GM12878 (cell line): ENCODE data around the gene MRPL39. TPM values are rescaled to one million over a fixed set of nuclear protein-coding genes. Genes with fewer than 3 reads are reported as not detected.

ENCODE experiments used
- BCL11A ChIP-seq: IDR thresholded peaks from 2 replicates; pipeline ENCODE4 v1.6.1; 2011; ENCODE audit warnings: low read depth, low read length
- GABPA ChIP-seq: IDR thresholded peaks from 2 replicates; pipeline ENCODE4 v1.6.1; 2014; ENCODE audit warnings: antibody characterized with exemption, low read depth, mild to moderate bottlenecking, inconsistent platforms
- IRF4 ChIP-seq: IDR thresholded peaks from 2 replicates; pipeline ENCODE4 v1.6.1; 2011; ENCODE audit warnings: low read depth, low read length
- SIN3A ChIP-seq: IDR thresholded peaks from 2 replicates; pipeline ENCODE4 v1.6.1; 2012; ENCODE audit warnings: low read depth, low read length, improper control_type of control experiment
- STAT3 ChIP-seq: IDR thresholded peaks from 2 replicates; pipeline ENCODE4 v1.6.1; 2011; ENCODE audit warnings: low read depth, low read length, improper control_type of control experiment
- polyA plus RNA-seq, 11 experiments: library from polyadenylated mRNA; depleted of rRNA in 4 of 11; unstranded in 6 of 11; stranded (reverse) in 5 of 11; fragments of >200 nt; fragmentation: Nextera tagmentation in 4 of 11; fragmentation: Illumina TruSeq in 1 of 11; extraction: Ambion mirVana in 4 of 11; extraction: Trizol in 1 of 11; gene quantifications; 1 replicate in 1 of 11; 2 replicates in 10 of 11; pipeline versions ENCODE4 v1.2.1 to v1.2.3, GENCODE V29; 2011 to 2016; ENCODE audit warnings: inconsistent platforms in 2 of 11, missing spikeins in 2 of 11, low read depth in 1 of 11
- total RNA-seq, 4 experiments: library from RNA; depleted of rRNA in 3 of 4; stranded (reverse); fragments of >200 nt in 3 of 4; fragmentation: Illumina TruSeq in 1 of 4; extraction: Trizol in 1 of 4; gene quantifications; 2 replicates each; pipeline versions ENCODE4 v1.2.1 to v1.2.3, GENCODE V29; 2013 to 2021
- TF ChIP-seq, protein P1 (sequence below): fragments of 450-650 bp; IDR thresholded peaks from 2 replicates; pipeline ENCODE4 v1.6.1; 2017; ENCODE audit warnings: mild to moderate bottlenecking, moderate library complexity

The MRPL39 gene
- total and polyA plus RNA-seq, 10 of the 15 experiments (the other 5 are each of a cell fraction or from before 2014, with no cell fraction given), result 68.8 to 292 (median 120) TPM

DNA sequence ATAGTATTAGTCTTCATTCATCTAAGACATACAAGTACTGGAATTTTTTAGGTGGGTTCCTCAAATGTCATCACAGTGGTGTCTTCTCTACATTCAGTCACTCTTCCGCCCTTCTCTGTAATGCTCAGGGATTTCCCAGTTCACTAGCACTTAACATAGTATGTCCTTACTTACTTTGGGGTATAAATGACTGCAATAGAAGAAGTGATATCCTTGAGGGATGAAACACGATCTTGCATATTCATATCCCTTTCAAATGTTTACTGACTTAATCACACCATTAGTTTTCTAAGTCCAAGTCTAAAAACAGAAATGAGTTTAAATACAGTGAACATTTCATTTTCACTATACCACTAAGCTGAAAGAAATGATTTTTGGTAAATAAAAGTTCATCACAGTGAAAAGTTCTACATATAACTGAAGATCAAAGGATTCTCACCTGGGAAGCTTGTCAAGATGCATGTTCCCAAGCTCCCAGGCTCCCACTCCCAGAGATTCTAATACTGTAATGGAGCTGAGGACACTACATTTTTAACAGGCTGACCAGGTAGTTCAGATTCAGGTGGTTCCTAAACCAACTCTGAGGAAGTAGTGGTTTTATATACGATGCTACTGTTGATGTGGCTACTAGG, 29.7 kb downstream of the MRPL39 start (continued):
- TF ChIP-seq, protein P1, sequence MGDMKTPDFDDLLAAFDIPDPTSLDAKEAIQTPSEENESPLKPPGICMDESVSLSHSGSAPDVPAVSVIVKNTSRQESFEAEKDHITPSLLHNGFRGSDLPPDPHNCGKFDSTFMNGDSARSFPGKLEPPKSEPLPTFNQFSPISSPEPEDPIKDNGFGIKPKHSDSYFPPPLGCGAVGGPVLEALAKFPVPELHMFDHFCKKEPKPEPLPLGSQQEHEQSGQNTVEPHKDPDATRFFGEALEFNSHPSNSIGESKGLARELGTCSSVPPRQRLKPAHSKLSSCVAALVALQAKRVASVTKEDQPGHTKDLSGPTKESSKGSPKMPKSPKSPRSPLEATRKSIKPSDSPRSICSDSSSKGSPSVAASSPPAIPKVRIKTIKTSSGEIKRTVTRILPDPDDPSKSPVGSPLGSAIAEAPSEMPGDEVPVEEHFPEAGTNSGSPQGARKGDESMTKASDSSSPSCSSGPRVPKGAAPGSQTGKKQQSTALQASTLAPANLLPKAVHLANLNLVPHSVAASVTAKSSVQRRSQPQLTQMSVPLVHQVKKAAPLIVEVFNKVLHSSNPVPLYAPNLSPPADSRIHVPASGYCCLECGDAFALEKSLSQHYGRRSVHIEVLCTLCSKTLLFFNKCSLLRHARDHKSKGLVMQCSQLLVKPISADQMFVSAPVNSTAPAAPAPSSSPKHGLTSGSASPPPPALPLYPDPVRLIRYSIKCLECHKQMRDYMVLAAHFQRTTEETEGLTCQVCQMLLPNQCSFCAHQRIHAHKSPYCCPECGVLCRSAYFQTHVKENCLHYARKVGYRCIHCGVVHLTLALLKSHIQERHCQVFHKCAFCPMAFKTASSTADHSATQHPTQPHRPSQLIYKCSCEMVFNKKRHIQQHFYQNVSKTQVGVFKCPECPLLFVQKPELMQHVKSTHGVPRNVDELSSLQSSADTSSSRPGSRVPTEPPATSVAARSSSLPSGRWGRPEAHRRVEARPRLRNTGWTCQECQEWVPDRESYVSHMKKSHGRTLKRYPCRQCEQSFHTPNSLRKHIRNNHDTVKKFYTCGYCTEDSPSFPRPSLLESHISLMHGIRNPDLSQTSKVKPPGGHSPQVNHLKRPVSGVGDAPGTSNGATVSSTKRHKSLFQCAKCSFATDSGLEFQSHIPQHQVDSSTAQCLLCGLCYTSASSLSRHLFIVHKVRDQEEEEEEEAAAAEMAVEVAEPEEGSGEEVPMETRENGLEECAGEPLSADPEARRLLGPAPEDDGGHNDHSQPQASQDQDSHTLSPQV, result no peak
- TF ChIP-seq BCL11A (peak; percentile 9; the same call in 1 of the 2 replicates), SIN3A (no peak), STAT3 (0 out of 2 replicates have a peak, but pooled peaks have one; percentile 11), GABPA (0 out of 2 replicates have a peak, but pooled peaks have one; percentile 10), IRF4 (0 out of 2 replicates have a peak, but pooled peaks have one; percentile 6)
